BLaER1 treated with 17β-estradiol and CSF1 and Interleukin-3, amounts not matched to agents 10 nM and 100 nM (cell line): ENCODE measurements around the gene PRKRIP1.

ENCODE experiments used
- H3K27ac ChIP-seq, 11 experiments: shearing (Covaris generic); formaldehyde crosslinking; 2 replicates each; pipeline ENCODE4 v1.8.1; 2022
- H3K27me3 ChIP-seq, 11 experiments: shearing (Covaris generic); formaldehyde crosslinking; 2 replicates each; pipeline ENCODE4 v1.8.1; 2022
- H3K36me3 ChIP-seq, 11 experiments: shearing (Covaris generic); formaldehyde crosslinking; 2 replicates each; pipeline ENCODE4 v1.8.1; 2022
- H3K4me1 ChIP-seq, 10 experiments: shearing (Covaris generic); formaldehyde crosslinking; 2 replicates each; pipeline ENCODE4 v1.8.1; 2022
- H3K4me2 ChIP-seq, 11 experiments: shearing (Covaris generic); formaldehyde crosslinking; 2 replicates each; pipeline ENCODE4 v1.8.1; 2022
- H3K4me3 ChIP-seq, 10 experiments: shearing (Covaris generic); formaldehyde crosslinking; 2 replicates each; pipeline ENCODE4 v1.8.1; 2022
- H3K9ac ChIP-seq, 11 experiments: shearing (Covaris generic); formaldehyde crosslinking; 2 replicates each; pipeline ENCODE4 v1.8.1; 2022
- H3K9me3 ChIP-seq, 11 experiments: shearing (Covaris generic); formaldehyde crosslinking; replicated peaks in 1 of 11; 2 replicates each; pipeline ENCODE4 v1.8.1; 2022
- H4K20me1 ChIP-seq, 11 experiments: shearing (Covaris generic); formaldehyde crosslinking; 2 replicates each; pipeline ENCODE4 v1.8.1; 2022
- Cebpa-rat ChIP-seq, 11 experiments: shearing (Covaris generic); IDR thresholded peaks; 2 replicates each; pipeline ENCODE4 v1.8.1; 2022

The PRKRIP1 gene

GRCh38 chr7:102409340-102409739, 13.2 kb downstream of the PRKRIP1 start:
- H3K4me1 ChIP-seq: peaks cover 34 to 50% (median 46%) of the 10 kb centered on the region in 10 experiments
- TF ChIP-seq Cebpa-rat (IDR thresholded peaks at IDR 0.05): no peak
- no peaks in the 10 kb centered on the region for H3K27me3 ChIP-seq
- peaks cover 70 to 96% (median 91%) of the 10 kb centered on the region in 11 experiments for H3K36me3 ChIP-seq
- H3K9ac ChIP-seq: no peak overlapping the region
- peak overlapping the region in 10 of 11 experiments; percentile 59 to 83 (median 72); a peak in 15 of 22 replicates for H3K4me2 ChIP-seq
- H4K20me1 ChIP-seq: peaks cover 0 to 87% (median 40%) of the 10 kb centered on the region in 11 experiments; a peak in 19 of 22 replicates
- peak overlapping the region in 1 of 11 experiments; percentile 52; a peak in 2 of 22 replicates for H3K27ac ChIP-seq
- peak overlapping the region in 5 of 10 experiments; percentile 13 to 27 (median 19); a peak in 6 of 20 replicates for H3K4me3 ChIP-seq
- peaks cover 4 to 18% (median 15%) of the 10 kb centered on the region in 11 experiments; a peak in 20 of 22 replicates for H3K9me3 ChIP-seq

DNA sequence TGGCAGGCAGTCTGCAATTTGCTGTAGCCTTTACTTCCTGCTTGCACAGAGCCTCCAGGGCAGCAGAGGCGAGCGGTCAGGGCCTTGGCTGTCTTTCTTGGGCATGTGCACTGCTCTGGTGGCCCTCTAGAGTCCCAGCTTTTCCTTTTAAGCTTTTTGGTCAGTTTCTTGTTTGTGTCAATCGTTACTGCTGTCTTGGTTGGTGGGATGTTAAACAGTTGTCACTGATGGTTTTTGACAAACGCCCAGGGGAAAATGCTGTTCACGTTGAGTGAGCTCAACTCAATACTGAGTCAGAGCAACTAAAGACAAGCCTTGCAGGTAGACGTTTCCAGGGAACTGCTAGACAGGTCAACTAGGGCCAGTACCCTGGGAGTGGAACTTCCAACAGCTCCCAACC, 14.0 kb downstream of the PRKRIP1 start:
- Histone ChIP-seq H3K27me3 (no peaks in the 10 kb centered on the region), H3K36me3 (peaks cover 74 to 99% (median 94%) of the 10 kb centered on the region in 11 experiments), H3K27ac (0 out of 22 replicates have a peak overlapping the region, but pooled peaks of 1 of the 11 experiments have one; percentile 26), H3K4me3 (peak overlapping the region in 6 of 10 experiments; percentile 13 to 27 (median 19); a peak in 6 of 20 replicates), H3K4me2 (no peak overlapping the region), H3K9ac (no peak overlapping the region), H3K4me1 (peaks cover 38 to 52% (median 48%) of the 10 kb centered on the region in 10 experiments), H3K9me3 (peaks cover 4 to 18% (median 15%) of the 10 kb centered on the region in 11 experiments; a peak in 20 of 22 replicates), H4K20me1 (peaks cover 0 to 81% (median 36%) of the 10 kb centered on the region in 11 experiments; a peak in 18 of 22 replicates)
- no peak for TF ChIP-seq Cebpa-rat (IDR thresholded peaks at IDR 0.05)

- Histone ChIP-seq H3K27ac (no peak overlapping the region), H3K9ac (no peak overlapping the region), H3K4me3 (no peak overlapping the region), H3K4me1 (peaks cover 46 to 60% (median 56%) of the 10 kb centered on the region in 10 experiments), H4K20me1 (peaks cover 0 to 81% (median 28%) of the 10 kb centered on the region in 11 experiments; a peak in 18 of 22 replicates), H3K27me3 (no peaks in the 10 kb centered on the region), H3K4me2 (no peak overlapping the region), H3K9me3 (peaks cover 4 to 18% (median 15%) of the 10 kb centered on the region in 11 experiments; a peak in 20 of 22 replicates), H3K36me3 (peaks cover 68 to 99% (median 91%) of the 10 kb centered on the region in 11 experiments)
- no peak for TF ChIP-seq Cebpa-rat (IDR thresholded peaks at IDR 0.05)
Observed at GRCh38 chr7:102410918-102411317, 14.8 kb downstream of the PRKRIP1 start.

DNA sequence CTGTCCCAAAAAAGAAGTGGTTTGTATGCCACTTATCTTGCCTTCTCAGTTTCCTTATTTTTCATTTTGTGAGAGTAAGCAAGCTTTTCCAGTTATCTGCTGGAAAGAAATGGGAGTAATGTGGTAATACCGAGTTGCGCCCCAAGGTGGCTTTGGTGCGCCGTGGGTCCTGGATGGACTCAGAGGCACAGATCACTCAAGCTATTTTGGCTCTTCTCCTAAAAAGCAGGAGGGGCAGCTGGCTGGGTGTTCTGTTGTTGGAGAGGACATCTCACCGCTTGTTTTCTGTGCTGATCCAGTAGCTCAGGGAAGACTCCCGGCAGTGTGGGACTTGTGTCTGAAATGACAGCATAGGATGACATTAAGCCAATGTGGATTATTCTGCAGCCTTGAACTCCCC, 16.4 kb downstream of the PRKRIP1 start:
- Histone ChIP-seq H3K36me3 (peaks cover 57 to 98% (median 88%) of the 10 kb centered on the region in 11 experiments), H3K4me3 (no peak overlapping the region), H3K27me3 (no peaks in the 10 kb centered on the region), H3K9ac (peak overlapping the region in 2 of 11 experiments; percentile 6 to 32; a peak in 1 of 22 replicates), H3K9me3 (peaks cover 4 to 18% (median 15%) of the 10 kb centered on the region in 11 experiments; a peak in 20 of 22 replicates), H3K4me2 (peak overlapping the region in 10 of 11 experiments; percentile 0 to 61 (median 40); a peak in 12 of 22 replicates), H4K20me1 (peaks cover 0 to 70% (median 20%) of the 10 kb centered on the region in 11 experiments; a peak in 18 of 22 replicates), H3K4me1 (peaks cover 46 to 69% (median 54%) of the 10 kb centered on the region in 10 experiments), H3K27ac (no peak overlapping the region)
- TF ChIP-seq Cebpa-rat (IDR thresholded peaks at IDR 0.05): no peak

- Histone ChIP-seq H3K4me2 (peak overlapping the region in 3 of 11 experiments; percentile 25 to 60 (median 46); a peak in 3 of 22 replicates), H4K20me1 (peaks cover 0 to 65% (median 14%) of the 10 kb centered on the region in 11 experiments; a peak in 17 of 22 replicates), H3K4me1 (peaks cover 40 to 64% (median 49%) of the 10 kb centered on the region in 10 experiments), H3K27me3 (no peaks in the 10 kb centered on the region), H3K36me3 (peaks cover 55 to 98% (median 87%) of the 10 kb centered on the region in 11 experiments), H3K9me3 (peaks cover 4 to 18% (median 15%) of the 10 kb centered on the region in 11 experiments; a peak in 20 of 22 replicates), H3K9ac (0 out of 22 replicates have a peak overlapping the region, but pooled peaks of 1 of the 11 experiments have one; percentile 32), H3K27ac (no peak overlapping the region; a peak in 1 of 22 replicates), H3K4me3 (no peak overlapping the region)
- no peak for TF ChIP-seq Cebpa-rat (IDR thresholded peaks at IDR 0.05)
Observed at GRCh38 chr7:102413091-102413490, 16.9 kb downstream of the PRKRIP1 start.

GRCh38 chr7:102413611-102414010, 17.4 kb downstream of the PRKRIP1 start:
- no peak overlapping the region for H3K4me2 ChIP-seq
- H3K9me3 ChIP-seq: peaks cover 4 to 18% (median 15%) of the 10 kb centered on the region in 11 experiments; a peak in 20 of 22 replicates
- no peak for TF ChIP-seq Cebpa-rat (IDR thresholded peaks at IDR 0.05)
- peaks cover 0 to 59% (median 11%) of the 10 kb centered on the region in 11 experiments; a peak in 12 of 22 replicates for H4K20me1 ChIP-seq
- H3K4me3 ChIP-seq: no peak overlapping the region
- no peak overlapping the region for H3K9ac ChIP-seq
- peaks cover 54 to 99% (median 92%) of the 10 kb centered on the region in 11 experiments for H3K36me3 ChIP-seq
- H3K4me1 ChIP-seq: peaks cover 35 to 64% (median 47%) of the 10 kb centered on the region in 10 experiments
- no peak overlapping the region for H3K27ac ChIP-seq
- no peaks in the 10 kb centered on the region for H3K27me3 ChIP-seq

DNA sequence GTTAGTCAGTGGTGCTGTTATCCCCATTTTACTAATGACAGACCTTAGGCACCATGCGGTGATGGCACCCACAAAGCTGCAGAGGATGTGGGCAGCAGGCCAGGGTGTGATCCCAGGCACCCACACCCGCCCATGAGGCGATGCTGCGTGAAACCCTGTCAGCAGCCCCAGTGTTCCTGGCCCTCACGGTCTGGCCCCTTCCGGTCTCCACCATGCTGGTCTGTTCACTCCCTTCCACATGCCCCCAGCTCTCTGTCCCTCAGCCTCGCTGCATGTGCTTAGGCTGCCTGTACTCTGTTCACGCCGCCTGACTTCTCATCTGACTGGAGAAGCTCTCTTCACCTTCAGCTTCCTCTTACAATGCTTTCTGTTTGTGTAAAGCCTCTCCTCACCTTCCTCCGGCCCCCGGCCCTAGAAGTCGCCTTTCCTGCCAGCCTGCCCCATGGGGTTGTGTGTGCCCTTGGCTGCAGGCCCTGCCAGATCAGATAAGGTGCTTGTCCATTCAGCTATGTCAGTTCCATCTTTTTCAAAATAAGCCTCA, 19.6 kb downstream of the PRKRIP1 start:
- Histone ChIP-seq H4K20me1 (peaks cover 0 to 42% (median 11%) of the 10 kb centered on the region in 11 experiments; a peak in 12 of 22 replicates), H3K9ac (peak overlapping the region in 8 of 11 experiments; percentile 40 to 57 (median 52); a peak in 14 of 22 replicates), H3K27ac (peak overlapping the region in 10 of 11 experiments; percentile 5 to 70 (median 54); a peak in 16 of 22 replicates), H3K36me3 (peaks cover 47 to 92% (median 82%) of the 10 kb centered on the region in 11 experiments), H3K4me1 (peaks cover 36 to 74% (median 59%) of the 10 kb centered on the region in 10 experiments), H3K4me2 (peak overlapping the region; percentile 48 to 75 (median 67)), H3K9me3 (no peaks in the 10 kb centered on the region), H3K4me3 (no peak overlapping the region), H3K27me3 (no peaks in the 10 kb centered on the region)
- no peak for TF ChIP-seq Cebpa-rat (IDR thresholded peaks at IDR 0.05)

GRCh38 chr7:102416406-102416805, 20.2 kb downstream of the PRKRIP1 start:
- peak overlapping the region in 1 of 11 experiments; percentile 53; a peak in 1 of 22 replicates for H3K9ac ChIP-seq
- H3K36me3 ChIP-seq: peaks cover 40 to 91% (median 75%) of the 10 kb centered on the region in 11 experiments
- no peak overlapping the region for H3K4me3 ChIP-seq
- peaks cover 43 to 80% (median 66%) of the 10 kb centered on the region in 10 experiments for H3K4me1 ChIP-seq
- peak overlapping the region in 4 of 11 experiments; percentile 55 to 68 (median 66); a peak in 6 of 22 replicates for H3K4me2 ChIP-seq
- H4K20me1 ChIP-seq: peaks cover 0 to 36% (median 11%) of the 10 kb centered on the region in 11 experiments; a peak in 12 of 22 replicates
- no peaks in the 10 kb centered on the region for H3K27me3 ChIP-seq
- TF ChIP-seq Cebpa-rat (IDR thresholded peaks at IDR 0.05): no peak
- peak overlapping the region in 4 of 11 experiments; percentile 48 to 70 (median 62); a peak in 3 of 22 replicates for H3K27ac ChIP-seq
- H3K9me3 ChIP-seq: no peaks in the 10 kb centered on the region
